Measurements from ENCODE around the gene HS1BP3. TPM values are rescaled to one million over a fixed set of nuclear protein-coding genes. Genes with fewer than 3 reads are reported as not detected.

HS1BP3 gene
- total and polyA plus RNA-seq, 2 of the 13 experiments (the other 11 are each of a cell fraction or from before 2014, with no cell fraction given): 15.2 to 22.0 TPM

DNA sequence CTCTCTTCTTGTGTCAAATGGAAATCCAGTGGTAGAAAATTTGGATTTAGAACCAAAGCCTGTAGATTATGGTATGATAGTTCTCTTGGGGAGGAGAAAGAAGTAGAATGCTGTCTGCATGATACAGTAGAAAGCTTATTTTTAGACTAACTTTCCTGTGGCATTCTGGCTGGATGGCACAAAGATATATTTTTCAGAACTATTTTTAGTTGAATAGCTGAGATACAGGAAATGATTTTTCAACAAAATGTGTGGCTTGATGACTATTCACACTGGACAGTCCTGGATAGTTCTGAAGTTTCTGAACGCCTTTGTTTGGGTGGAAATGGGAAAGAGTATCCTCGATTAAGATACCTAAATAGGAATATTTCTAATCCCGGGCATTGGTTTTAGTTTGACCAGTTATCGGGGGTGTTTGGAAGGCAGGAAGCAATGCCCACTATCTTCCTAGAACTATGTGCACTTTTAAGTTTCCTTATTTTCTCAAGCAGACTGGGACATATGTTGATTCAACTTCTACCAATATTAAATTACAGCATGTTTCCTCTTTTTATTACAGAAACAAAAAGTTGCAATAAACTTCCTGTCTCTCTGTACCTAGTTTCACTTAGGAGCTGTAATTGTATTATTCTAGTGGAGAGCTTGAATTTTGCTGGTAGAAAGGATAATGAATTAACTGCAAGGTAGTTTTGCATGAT is 48.2 kb upstream of the HS1BP3 start:
- Histone ChIP-seq H3K9me3 (ENCODE audit: low read length) (no peaks in the 10 kb centered on the region), H2AFZ (ENCODE audit: low read length) (no peak overlapping the region), H3K27me3 (ENCODE audit: control insufficient read depth in 1 of 2, insufficient read depth in 2 of 2, low read length in 2 of 2) (no peaks in the 10 kb centered on the region), H3K27ac (ENCODE audit: extremely low read length, insufficient read depth, low read length) (no peak overlapping the region), H3K4me2 (ENCODE audit: low read depth, low read length) (no peak overlapping the region), H3K9ac (ENCODE audit: insufficient read depth, low read depth, low read length) (no peak overlapping the region), H3K4me3 (replicated peaks in 1 of 3; ENCODE audit: insufficient read depth in 1 of 3, low read depth in 2 of 3, low read length in 3 of 3) (no peak overlapping the region), H3K4me1 (ENCODE audit: insufficient read depth, low read length) (peaks cover 15% of the 10 kb centered on the region), H3K79me2 (ENCODE audit: insufficient read depth, low read length) (no peaks in the 10 kb centered on the region), H3K36me3 (replicated peaks in 1 of 2; ENCODE audit: control insufficient read depth in 1 of 2, insufficient read depth in 2 of 2, low read length in 2 of 2) (peaks cover 2 to 26% of the 10 kb centered on the region in 2 experiments; a peak in 4 of 5 replicates), H4K20me1 (ENCODE audit: insufficient read depth, low read length) (no peaks in the 10 kb centered on the region)
- no peak for ATAC-seq
- FAIRE-seq: peak; percentile 30
- intact Hi-C loops (cut with micrococcal nuclease; ENCODE audit: unreplicated experiment): no loop called here
- TSS peak; percentile 15 for BruUV-seq (replicated peaks)
- POLR2A ChIA-PET: no interaction called here
- in situ Hi-C loops (cut with HindIII; ENCODE audit: extremely low pct_ligation_motif_present, low pct_unique_long_range_greater_than_20kb): no loop called here
- no peak for DNase-seq (ENCODE audit: low spot score)
- CTCF ChIA-PET (ENCODE audit: low intra/inter-chr PET ratio, low total read pairs): no interaction called here
- 92% methylated on average over 4 of the region's 4 CpGs for WGBS (ENCODE audit: low lambda C conversion rate)
- TF ChIP-seq ARNT (IDR thresholded peaks at IDR 0.05) (no peak), ZNF496 (CRISPR knock-in tag; IDR thresholded peaks at IDR 0.05; ENCODE audit: insufficient replicate concordance) (no peak), HOXA7 (CRISPR knock-in tag; IDR thresholded peaks at IDR 0.05) (no peak), ZNF431 (CRISPR knock-in tag; IDR thresholded peaks at IDR 0.05; ENCODE audit: borderline replicate concordance, low read depth) (no peak), ZNF562 (CRISPR knock-in tag; IDR thresholded peaks at IDR 0.05; ENCODE audit: borderline replicate concordance) (no peak), ZNF713 (CRISPR knock-in tag; IDR thresholded peaks at IDR 0.05) (no peak), AHR (CRISPR knock-in tag; IDR thresholded peaks at IDR 0.05) (no peak)
- TF ChIP-seq, protein P1, sequence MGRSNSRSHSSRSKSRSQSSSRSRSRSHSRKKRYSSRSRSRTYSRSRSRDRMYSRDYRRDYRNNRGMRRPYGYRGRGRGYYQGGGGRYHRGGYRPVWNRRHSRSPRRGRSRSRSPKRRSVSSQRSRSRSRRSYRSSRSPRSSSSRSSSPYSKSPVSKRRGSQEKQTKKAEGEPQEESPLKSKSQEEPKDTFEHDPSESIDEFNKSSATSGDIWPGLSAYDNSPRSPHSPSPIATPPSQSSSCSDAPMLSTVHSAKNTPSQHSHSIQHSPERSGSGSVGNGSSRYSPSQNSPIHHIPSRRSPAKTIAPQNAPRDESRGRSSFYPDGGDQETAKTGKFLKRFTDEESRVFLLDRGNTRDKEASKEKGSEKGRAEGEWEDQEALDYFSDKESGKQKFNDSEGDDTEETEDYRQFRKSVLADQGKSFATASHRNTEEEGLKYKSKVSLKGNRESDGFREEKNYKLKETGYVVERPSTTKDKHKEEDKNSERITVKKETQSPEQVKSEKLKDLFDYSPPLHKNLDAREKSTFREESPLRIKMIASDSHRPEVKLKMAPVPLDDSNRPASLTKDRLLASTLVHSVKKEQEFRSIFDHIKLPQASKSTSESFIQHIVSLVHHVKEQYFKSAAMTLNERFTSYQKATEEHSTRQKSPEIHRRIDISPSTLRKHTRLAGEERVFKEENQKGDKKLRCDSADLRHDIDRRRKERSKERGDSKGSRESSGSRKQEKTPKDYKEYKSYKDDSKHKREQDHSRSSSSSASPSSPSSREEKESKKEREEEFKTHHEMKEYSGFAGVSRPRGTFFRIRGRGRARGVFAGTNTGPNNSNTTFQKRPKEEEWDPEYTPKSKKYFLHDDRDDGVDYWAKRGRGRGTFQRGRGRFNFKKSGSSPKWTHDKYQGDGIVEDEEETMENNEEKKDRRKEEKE (IDR thresholded peaks at IDR 0.05): no peak
- TF ChIP-seq, protein P2, sequence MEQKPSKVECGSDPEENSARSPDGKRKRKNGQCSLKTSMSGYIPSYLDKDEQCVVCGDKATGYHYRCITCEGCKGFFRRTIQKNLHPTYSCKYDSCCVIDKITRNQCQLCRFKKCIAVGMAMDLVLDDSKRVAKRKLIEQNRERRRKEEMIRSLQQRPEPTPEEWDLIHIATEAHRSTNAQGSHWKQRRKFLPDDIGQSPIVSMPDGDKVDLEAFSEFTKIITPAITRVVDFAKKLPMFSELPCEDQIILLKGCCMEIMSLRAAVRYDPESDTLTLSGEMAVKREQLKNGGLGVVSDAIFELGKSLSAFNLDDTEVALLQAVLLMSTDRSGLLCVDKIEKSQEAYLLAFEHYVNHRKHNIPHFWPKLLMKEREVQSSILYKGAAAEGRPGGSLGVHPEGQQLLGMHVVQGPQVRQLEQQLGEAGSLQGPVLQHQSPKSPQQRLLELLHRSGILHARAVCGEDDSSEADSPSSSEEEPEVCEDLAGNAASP (CRISPR knock-in tag; IDR thresholded peaks at IDR 0.05; ENCODE audit: borderline replicate concordance): no peak
- TF ChIP-seq, protein P3, sequence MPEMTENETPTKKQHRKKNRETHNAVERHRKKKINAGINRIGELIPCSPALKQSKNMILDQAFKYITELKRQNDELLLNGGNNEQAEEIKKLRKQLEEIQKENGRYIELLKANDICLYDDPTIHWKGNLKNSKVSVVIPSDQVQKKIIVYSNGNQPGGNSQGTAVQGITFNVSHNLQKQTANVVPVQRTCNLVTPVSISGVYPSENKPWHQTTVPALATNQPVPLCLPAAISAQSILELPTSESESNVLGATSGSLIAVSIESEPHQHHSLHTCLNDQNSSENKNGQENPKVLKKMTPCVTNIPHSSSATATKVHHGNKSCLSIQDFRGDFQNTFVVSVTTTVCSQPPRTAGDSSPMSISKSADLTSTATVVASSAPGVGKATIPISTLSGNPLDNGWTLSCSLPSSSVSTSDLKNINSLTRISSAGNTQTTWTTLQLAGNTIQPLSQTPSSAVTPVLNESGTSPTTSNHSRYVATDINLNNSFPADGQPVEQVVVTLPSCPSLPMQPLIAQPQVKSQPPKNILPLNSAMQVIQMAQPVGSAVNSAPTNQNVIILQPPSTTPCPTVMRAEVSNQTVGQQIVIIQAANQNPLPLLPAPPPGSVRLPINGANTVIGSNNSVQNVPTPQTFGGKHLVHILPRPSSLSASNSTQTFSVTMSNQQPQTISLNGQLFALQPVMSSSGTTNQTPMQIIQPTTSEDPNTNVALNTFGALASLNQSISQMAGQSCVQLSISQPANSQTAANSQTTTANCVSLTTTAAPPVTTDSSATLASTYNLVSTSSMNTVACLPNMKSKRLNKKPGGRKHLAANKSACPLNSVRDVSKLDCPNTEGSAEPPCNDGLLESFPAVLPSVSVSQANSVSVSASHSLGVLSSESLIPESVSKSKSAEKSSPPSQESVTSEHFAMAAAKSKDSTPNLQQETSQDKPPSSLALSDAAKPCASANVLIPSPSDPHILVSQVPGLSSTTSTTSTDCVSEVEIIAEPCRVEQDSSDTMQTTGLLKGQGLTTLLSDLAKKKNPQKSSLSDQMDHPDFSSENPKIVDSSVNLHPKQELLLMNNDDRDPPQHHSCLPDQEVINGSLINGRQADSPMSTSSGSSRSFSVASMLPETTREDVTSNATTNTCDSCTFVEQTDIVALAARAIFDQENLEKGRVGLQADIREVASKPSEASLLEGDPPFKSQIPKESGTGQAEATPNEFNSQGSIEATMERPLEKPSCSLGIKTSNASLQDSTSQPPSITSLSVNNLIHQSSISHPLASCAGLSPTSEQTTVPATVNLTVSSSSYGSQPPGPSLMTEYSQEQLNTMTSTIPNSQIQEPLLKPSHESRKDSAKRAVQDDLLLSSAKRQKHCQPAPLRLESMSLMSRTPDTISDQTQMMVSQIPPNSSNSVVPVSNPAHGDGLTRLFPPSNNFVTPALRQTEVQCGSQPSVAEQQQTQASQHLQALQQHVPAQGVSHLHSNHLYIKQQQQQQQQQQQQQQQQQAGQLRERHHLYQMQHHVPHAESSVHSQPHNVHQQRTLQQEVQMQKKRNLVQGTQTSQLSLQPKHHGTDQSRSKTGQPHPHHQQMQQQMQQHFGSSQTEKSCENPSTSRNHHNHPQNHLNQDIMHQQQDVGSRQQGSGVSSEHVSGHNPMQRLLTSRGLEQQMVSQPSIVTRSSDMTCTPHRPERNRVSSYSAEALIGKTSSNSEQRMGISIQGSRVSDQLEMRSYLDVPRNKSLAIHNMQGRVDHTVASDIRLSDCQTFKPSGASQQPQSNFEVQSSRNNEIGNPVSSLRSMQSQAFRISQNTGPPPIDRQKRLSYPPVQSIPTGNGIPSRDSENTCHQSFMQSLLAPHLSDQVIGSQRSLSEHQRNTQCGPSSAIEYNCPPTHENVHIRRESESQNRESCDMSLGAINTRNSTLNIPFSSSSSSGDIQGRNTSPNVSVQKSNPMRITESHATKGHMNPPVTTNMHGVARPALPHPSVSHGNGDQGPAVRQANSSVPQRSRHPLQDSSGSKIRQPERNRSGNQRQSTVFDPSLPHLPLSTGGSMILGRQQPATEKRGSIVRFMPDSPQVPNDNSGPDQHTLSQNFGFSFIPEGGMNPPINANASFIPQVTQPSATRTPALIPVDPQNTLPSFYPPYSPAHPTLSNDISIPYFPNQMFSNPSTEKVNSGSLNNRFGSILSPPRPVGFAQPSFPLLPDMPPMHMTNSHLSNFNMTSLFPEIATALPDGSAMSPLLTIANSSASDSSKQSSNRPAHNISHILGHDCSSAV (CRISPR knock-in tag; IDR thresholded peaks at IDR 0.05; ENCODE audit: borderline replicate concordance): no peak

Data from HepG2 (cell line).